Limb (tissue), 2 donors: ENCODE measurements around the gene RAB40A.
"Not testable (repeated sequence)": the region's sequence is repeated elsewhere in the genome, so short reads cannot be mapped to it uniquely, and the experiment has no call there.

Experiments used
- DNase-seq, 2 donors: peaks; one replicate each; pipeline ENCODE4 v3.0.0-alpha.2; 2016; ENCODE audit errors: extremely low spot score in 2 of 2

RAB40A gene

DNA sequence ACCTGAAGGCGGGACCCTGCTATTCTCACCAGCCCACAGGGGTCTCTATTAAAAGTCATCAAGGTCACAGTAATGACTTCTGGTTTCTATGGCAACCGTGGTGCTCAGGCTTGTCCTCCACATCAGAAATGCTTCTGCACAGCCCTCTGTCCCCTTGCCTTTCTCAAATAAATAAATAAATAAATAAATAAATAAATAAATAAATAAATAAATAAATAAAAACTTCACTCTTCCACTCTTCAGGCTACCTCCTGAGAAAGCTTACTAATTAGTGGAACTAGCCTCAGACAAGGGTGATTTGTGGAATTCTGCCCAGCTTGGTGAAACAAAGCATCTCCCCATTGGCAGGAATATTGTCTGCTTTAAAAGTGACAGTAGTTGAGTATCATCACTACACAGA lies 5.5 kb upstream of the RAB40A start:
- DNase-seq = no peak

DNA sequence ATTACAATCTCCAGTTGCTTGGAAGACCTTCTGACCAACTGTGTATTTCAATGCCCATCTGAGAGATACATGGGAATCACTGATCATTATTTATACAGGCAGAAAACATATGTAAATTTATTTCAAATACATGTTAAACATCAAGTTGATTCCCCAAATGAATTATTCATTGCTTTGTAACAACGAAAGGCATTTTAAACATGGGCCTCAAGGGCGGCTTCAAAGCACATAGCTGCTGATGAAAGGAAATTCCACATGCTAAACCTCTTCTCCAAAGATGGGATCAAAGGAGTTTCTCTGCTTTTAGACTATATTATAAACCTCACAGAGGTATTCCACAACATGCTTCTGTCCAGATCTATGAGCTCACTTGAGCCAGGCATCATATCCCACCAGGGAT lies 4.3 kb upstream of the RAB40A start:
- no peak for DNase-seq

GRCh38 chrX:103520386-103520785 lies 1.1 kb upstream of the RAB40A start:
- no peak for DNase-seq

DNA sequence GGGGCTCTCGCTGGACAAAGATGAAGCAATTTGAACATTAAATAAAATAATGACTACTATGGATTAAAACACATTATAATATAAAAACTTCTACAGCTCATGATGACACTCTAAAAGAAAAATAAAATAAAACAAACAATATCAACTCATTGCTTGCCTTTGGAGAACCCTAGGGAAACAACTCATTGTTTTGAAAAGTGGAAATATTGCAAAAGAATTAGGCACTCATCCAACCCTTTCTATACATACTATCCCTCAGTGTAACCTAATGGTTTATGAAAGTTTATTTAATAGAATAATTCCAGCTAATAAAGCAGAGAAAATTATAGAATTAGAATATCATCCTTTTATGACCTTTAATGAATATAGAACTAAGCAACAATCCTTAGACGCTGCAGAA lies 718 bp downstream of the RAB40A start:
- DNase-seq = no peak

DNA sequence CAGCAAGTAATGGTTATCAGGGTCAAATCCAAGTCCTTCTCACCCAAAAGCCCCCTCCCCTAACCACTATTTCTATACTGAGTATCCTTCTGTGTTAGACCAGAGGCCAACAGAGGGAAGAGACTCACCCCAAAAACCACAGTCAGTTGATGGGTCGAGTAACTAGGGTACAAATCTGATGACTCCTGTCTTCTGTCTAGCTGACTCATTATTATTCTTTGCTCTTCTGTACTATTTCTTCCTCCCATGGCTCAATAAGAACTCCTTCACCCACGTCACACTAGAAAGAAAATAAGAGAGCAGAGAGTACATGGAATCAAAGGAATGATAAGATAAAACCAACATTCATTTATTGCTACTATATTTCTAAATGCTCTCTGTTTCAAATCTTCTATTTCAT lies 2.0 kb downstream of the RAB40A start:
- no peak for DNase-seq

DNA sequence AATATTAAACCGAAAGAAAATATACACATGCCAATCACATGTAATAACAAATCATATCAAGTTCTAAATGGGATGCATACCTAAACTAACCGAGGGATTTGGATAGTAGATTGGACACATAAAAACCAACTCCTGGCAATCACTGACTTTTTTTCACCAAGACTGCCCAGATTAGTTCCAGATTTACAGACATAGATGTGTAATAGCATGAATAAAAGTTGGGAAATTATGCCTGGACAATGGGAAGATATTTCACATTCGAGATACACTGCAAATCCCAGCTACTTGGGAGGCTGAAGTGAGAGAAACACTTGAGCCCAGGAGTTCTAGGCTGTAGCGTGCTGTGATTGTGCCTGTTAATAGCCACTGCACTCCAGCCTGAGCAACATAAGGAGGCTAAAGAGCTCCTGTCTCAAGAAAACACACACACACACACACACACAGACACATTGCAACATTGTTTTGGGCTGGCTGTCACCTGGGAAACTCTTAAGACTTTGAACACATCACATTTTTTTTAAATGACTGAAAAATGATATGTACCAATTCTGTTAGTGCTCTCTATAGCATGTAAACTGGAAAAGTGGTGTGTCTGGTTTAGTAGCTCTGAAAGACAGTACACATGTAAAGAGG lies 5.7 kb downstream of the RAB40A start:
- DNase-seq = no peak

- no peak for DNase-seq
These were observed 6.2 kb downstream of the RAB40A start for GRCh38 chrX:103513067-103513466.

DNA sequence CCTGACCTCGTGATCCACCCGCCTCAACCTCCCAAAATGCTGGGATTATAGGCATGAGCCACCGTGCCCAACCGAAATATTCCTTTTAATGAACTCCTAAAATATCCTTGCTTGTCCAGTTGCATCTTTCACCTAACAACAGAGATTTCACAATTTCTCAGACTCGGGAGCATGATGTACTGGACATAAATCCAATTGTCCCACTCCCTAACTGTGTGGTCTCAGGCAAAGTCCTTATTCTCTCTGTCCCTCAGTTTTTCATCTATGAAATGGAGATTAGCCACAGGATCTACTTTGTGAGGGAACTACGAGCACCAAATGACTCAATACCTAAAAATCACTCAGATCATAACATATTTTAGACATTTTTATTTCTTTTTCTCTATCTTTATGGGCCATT lies 9.3 kb downstream of the RAB40A start:
- DNase-seq = no peak

DNA sequence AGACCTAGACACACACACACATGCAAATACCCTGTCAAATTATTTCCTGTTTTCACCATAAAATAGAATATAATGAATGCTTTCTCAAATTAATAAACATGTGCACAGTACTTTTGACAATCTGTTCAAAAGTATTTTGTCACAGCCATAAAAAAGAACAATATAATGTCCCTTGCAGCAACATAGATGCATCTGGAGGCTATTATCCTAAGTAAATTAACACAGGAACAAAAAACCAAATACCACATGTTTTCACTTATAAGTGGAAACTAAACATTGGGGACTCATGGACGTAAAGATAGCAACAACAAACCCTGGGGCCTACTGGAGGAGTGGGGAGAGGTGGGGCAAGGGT lies 15.5 kb downstream of the RAB40A start:
- no peak for DNase-seq

DNA sequence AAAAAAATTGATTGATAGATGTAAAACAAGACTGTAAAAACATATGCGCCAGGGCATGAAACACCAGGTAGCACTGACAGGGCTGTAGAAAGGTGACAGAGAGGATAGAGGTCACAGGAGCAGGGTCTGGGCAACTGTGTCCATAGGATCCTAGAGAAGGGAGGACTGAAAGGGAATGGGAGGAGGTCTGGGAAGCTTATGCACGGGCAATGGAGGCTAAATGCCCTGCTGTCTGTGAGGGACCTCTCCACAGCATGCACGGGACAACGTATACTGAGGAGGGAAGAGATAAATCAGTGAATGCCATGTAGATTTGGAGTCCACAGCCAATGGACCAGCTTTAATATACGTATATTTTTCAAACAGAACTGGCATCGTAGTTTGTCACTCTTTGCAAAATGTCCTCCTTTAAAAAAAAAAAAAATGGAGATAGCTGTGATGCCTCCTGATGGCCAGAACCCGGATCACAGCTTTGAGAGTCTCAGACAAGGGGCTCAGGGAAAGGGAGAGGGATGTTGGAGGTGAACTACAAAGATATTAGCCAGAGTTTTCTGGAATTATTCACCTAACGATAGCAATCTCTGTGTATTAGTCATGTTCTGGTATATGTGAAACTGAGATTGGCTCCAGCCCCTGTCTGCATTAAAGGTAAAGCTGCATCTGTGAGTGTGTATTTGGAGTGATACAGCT lies 16.0 kb downstream of the RAB40A start:
- no peak for DNase-seq

DNA sequence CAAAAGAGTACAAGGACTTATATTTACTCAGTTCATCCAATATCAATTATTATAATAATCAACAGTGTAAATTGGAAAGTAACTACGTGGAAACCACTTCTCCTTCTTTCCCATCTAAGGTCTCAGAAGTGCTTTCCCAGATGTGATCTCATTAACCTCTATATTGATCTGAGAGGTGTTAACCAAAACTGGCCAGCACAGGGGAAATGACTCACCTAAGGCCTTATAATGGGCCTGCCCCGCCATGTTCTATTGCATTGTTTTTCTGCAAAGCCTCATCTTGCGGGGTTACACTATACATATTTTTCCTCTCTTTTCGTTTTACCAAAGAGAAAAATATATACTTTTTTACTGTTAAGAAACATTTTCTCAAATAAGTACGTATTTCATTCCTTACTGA lies 20.5 kb downstream of the RAB40A start:
- no peak for DNase-seq

DNA sequence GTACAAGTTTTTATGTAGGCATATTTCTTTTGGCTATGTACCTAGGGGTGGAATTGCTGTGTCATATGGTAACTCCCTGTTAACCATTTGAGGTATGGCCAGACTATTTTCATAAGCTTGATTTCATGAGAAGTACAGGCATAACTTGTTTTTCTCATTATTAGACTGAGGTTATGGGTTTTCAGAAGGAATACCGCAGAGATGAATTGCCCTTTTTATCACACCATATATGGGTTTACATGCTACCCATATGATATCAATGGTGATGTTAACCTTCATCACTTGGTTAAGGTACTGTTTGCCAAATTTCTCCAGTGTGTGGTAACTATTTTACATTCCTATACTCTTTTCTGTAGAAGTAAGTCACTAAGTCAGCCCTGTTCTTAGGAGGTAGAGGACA lies 23.5 kb downstream of the RAB40A start:
- DNase-seq = no peak

DNA sequence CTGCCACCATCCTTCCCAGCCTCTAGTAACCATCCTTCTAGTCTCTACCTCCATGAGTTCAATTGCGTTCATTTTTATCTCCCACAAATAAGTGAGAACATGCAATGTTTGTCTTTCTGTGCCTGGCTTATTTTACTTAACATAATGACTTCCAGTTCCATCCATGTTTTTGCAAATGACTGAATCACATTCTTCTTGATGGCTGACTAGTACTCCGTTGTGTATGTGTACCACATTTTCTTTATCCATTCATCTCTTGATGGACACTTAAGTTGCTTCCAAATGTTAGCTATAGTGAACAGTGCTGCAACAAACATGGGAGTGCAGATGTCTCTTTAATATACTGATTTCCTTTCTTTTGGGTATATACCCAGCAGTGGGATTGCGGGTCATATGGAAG lies 25.7 kb downstream of the RAB40A start:
- not testable (repeated sequence) for DNase-seq

DNA sequence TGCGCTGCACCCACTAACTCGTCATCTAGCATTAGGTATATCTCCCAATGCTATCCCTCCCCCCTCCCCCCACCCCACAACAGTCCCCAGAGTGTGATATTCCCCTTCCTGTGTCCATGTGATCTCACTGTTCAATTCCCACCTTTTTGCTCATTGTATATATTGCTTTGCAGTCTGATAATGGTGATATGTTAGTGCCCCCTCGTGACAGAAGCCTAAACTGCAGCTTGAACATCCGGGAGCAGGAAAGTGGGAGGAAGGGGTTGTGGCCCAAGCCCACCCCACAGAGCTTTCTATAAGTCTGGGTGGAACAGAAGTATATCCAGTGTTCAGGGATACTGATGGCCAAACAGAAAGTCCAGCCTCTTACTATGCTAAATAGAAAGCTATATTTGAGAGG lies 29.6 kb downstream of the RAB40A start:
- peak in 1 of 2 donors; percentile 47 for DNase-seq

DNA sequence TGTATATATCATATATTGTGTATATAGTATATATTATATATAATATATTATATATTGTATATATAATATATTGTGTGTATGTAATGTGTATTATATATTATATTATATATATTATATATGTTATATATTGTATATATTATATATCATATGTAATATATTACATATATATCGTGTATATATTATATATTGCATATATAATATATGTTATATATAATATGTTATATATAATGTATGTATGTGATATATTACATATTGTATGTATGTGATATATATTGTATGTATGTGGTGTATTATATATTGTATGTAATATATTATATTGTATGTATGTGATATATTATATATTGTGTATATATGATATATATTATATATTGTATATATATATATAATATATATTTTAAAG lies 30.5 kb downstream of the RAB40A start:
- no peak for DNase-seq

DNA sequence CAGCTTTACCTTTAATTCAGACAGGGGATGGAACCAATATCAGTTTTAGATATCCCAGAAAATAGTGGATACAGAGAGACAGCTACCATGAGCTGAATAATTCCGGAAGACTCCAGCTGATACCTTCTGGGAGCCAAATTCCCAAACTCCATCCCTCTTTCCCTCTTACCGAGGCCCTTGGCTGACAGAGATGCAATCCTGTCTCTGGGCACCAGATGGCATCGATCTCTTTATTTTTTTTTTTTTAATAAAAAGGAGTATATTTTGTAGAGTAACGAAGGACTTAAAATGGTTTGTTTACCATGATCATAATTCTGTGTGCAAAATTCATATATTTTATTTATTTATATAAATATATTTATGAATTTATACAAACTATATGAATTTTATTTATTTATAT lies 31.0 kb downstream of the RAB40A start:
- DNase-seq = no peak

DNA sequence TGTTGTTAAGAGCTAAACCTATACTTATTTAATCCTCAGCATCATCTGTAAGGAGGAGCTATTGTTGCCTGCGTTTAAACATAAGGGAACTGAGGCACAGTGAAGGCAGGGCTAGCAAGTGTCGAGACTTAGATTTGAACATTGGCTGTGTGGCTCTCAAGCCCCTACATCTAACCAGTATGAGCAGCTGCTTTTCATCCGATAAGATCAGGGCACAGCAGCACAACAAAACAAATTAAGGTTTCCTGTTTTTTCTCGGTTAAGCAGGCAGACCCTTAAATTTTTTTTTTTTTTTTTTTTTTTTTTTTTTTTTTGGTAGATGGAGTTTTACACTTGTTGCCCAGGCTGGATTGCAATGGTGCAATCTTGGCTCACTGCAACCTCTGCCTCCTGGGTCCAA lies 35.6 kb downstream of the RAB40A start:
- no peak for DNase-seq

- no peak for DNase-seq
These were observed 38.8 kb downstream of the RAB40A start for GRCh38 chrX:103480526-103480925.

- DNase-seq = no peak
These were observed 41.8 kb downstream of the RAB40A start for GRCh38 chrX:103477496-103477895.

DNA sequence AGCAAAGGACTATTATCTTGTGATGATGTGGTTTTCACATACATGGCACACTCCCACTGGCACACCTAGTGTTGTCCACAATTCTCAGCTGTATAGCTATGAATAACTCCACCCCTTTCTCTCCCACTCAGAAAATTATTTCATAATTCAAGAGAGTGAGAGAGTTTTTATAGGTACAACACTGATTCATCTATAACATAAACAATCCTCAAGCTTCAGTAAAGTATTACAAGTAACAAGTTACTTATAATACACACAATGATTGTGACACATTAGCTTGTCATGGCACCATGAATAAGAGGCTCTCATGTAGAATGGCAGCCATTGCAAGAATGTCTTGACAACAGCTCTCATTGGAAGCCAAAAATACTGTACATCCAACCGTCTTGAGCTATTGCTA lies 43.9 kb downstream of the RAB40A start:
- DNase-seq = no peak

GRCh38 chrX:103469977-103470376 lies 49.3 kb downstream of the RAB40A start:
- not testable (repeated sequence) for DNase-seq

DNA sequence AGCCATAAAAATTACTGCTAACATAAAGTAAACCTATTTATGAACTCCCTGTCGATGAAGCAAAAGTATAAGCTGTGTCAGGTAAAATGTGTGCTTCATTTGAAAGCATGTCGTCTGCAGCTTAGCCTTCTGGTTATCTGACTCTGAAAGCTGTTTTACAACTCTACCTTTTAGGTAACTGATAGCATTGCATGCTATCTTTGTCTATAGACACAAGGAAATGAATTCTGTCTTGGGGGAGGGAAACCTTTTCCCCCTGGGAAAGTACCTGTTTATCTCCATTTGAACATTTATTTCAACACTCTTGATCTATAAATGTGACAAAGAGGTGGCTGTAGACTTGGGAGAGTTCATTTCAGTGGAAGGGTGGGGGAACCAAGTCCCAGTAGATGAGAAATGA lies 51.4 kb downstream of the RAB40A start:
- no peak for DNase-seq

GRCh38 chrX:103467156-103467555 lies 52.1 kb downstream of the RAB40A start:
- no peak for DNase-seq

DNA sequence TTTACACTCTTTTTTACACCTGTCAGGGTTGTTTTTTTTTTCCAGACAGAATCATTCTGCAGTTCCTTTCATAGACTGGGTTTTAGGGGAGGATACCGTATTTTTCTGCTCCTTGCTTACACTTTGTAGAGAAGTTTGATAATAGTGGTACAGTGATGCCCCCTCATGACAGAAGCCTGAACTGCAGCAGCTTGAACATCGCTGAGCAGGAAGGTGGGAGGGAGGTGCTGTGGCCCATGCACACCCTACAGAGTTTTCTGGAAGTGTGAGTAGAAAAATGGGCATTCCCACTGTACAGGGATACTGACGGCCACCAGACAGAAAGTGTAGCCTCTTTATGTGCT lies 54.5 kb downstream of the RAB40A start:
- DNase-seq = peak; percentile 82 to 83
